Measurements from ENCODE around the gene CILP2.

Gene CILP2

DNA sequence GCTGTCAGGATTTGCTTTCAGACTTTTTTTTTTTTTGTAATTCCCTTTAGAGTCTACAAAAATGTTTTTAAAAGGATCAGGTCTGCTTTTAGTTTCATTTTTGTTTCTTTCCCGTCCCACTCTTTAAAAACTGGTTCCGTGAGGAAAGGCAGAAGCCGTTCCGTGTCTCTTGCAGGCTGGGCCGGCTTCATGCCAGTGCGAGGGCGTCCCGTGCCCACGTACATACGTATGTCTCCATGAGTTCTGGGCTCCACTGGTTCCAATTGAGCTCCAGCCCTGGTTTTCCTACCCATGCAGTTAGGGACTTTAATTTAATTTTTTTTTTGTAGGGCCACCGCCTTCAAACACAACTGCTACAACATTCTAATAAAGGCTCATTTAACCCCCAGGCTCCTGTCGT is 31.5 kb upstream of the CILP2 start:
- FAIRE-seq: no peak

DNA sequence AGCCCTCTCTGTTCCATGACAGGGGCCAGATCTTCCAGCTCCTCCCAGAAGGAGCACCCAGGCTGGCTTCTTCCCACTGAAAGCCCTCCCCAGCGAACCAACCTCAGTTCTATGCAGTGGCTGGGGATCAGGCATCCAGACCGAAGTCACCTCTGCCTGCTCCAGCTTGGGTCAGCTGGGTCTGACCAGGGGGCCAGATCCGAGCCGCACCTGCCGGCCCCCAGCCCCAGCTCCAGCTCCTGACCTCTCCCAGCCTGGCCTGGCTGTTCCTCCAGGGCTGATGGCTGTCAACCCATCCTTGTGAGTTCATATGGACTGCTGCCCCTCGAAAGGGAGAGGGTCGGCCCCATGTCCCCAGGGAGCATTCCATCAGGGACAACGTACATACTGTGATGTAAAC is 30.7 kb upstream of the CILP2 start:
- FAIRE-seq: no peak

DNA sequence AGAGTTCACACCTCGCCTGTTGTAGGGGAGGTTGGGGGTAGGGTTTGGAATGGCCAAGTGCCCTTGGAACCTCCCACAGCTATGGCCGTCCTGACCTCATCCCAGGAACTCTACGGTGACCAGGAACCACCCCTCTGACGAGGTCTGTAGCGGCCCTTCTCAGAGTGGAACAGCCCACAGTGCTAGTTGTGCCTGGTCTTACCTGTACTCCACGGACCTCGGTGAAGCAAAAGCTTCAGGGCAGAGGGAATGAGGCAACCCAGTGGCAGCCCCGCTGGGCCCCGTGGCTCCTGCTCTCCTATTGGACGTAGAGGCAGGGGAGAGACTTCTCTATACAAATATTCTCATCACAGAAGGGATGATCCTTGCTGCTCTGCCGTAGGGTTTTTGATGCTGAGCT is 29.8 kb upstream of the CILP2 start:
- FAIRE-seq: no peak

DNA sequence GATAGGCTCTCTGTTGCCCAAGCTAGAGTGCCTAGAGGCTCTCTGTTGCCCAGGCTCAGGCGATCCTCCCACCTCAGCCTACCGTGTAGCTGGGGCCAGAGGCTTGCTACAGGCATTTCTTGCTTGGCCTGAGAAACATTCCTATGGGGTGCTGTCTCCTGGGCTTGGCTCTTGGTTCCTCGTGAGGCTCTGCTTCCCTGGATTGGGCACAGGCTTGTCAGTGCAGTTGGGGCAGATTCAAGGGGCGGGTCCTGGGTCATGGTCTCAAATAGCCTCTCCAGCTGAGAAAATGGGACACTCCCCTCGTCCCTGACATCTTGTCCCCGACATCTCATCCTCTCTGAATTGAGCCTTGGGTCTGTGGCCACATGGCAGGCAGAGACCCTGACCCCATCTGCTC is 27.6 kb upstream of the CILP2 start:
- FAIRE-seq: no peak

GRCh38 chr19:19513682-19514081 is 24.4 kb upstream of the CILP2 start:
- no peak for FAIRE-seq

DNA sequence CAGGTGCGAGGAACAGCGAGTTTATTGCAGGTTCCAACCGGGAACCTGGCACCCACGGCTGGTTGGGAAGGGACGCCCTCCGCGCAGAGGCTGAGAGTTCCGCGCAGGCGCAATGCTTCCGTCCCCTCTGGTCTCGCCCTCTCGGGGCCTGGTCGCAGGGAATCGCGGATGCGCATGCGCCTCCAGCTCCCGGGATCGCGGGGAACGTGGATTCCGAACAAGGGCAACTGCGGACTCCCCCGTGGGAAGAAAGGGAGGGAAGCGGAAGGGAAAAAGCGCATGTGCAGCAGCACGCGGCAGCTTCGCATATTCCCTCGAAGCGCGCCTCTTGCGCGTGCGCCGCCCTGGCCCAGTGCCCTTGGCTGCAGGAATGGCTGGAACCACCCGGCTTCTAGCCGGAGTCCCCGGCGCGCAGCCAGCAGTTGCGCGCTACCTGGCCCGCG is 23.8 kb upstream of the CILP2 start:
- no peak for FAIRE-seq

DNA sequence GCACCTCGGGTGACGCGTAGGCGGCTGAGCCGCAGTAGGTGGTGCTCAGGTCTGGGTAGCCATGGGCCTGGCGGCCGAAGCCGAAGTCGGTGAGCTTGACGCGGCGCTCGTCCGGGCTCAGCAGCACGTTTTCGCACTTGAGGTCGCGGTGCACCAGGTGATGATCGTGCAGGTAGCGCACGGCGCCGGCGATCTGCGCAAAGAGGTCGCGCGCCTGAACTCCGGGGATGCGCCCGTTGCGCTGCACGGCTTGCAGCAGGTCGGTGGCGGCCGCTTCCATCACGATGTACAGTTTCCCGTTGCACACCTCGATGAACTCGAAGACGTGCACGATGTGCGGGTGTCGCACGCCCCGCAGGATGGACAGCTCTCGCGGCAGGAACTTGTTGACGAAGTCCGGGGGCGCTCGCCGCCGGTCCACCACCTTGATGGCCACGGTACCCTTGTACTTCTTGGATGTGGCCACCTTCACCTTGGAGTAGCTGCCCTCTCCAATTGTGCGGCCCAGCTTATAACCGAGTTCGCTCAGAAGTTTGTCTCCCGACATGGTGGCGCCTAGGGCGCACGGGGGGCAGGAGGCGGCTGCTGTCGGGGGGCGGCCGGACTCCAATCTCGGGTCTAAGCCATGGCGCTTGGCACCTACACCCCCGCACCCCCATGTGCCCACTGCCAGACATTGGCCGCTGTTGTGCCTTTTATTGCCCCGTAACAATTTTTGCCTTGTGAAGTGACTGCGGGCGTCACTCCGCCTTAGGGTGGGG is 23.0 kb upstream of the CILP2 start, which contains the start of gene TSSK6:
Gene TSSK6, minus strand, starts transcription at position 668 of the 761 bp plus-strand sequence. Its CDS starts 121 bp downstream, at position 547.
- no peak for FAIRE-seq

DNA sequence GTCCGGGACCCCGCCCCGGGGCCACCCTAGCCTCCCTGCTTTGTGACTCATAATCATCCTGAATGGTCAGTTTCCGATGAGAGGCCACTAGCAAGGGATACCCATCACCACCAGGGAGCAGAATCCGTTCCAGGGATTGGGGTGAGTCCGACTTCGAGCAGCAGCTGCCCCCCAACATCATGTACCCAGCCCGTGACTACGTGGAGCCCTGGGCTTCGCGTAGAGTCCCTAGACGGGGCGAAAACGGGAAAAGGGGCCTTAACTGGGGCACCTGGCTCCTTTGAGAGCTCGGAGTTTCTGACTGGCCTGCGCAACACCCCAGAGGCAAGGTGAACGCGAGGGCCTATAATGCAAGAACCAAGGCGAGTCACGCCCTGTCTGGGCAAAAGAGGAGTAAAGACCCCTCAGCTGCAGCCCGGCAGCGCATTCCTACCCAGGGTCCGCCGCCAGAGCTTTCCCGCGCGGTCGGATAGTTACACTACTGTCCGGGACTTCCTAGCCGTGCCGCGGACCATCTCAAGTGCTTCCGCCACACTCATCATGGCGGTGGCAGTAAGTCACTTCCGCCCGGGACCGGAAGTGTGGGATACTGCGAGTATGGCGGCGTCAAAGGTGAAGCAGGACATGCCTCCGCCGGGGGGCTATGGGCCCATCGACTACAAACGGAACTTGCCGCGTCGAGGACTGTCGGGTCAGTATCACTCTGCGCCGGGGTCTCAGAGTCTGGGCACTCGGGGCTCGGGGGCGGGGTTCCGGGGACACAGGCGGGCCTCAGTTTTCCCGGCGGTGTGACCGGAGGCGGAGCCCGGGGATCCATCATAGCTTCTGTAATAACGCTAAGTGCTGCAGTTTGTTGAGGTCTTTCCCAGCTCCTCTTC is 22.2 kb upstream of the CILP2 start, which contains the start of gene NDUFA13:
Gene NDUFA13, plus strand, starts transcription at position 584 of the 878 bp plus-strand sequence. Its CDS starts 14 bp downstream, at position 598.
- FAIRE-seq: no peak

GRCh38 chr19:19517235-19517619 is 20.8 kb upstream of the CILP2 start:
- no peak for FAIRE-seq

DNA sequence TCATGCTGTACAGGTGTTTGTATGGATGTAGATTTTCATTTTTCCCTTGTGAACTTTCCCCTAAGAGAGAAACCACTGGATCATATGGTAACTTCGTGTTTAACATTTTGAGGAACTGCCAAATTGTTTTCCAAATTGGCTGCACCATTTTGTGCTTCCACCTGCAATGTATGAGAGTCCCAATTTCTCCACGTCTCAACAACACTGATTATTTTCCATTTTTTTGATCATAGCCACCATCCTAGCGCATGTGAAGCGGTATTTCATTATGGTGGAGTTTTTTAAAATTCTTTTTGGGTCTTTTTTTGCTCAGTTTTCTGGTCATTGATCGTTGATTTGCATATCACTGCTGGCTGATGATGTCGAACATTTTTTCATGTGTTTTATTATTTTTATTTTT is 17.1 kb upstream of the CILP2 start:
- no peak for FAIRE-seq

- no peak for FAIRE-seq
Measured at GRCh38 chr19:19523177-19523576, 14.9 kb upstream of the CILP2 start.

- no peak for FAIRE-seq
Measured at GRCh38 chr19:19524053-19524452, 14.0 kb upstream of the CILP2 start.

DNA sequence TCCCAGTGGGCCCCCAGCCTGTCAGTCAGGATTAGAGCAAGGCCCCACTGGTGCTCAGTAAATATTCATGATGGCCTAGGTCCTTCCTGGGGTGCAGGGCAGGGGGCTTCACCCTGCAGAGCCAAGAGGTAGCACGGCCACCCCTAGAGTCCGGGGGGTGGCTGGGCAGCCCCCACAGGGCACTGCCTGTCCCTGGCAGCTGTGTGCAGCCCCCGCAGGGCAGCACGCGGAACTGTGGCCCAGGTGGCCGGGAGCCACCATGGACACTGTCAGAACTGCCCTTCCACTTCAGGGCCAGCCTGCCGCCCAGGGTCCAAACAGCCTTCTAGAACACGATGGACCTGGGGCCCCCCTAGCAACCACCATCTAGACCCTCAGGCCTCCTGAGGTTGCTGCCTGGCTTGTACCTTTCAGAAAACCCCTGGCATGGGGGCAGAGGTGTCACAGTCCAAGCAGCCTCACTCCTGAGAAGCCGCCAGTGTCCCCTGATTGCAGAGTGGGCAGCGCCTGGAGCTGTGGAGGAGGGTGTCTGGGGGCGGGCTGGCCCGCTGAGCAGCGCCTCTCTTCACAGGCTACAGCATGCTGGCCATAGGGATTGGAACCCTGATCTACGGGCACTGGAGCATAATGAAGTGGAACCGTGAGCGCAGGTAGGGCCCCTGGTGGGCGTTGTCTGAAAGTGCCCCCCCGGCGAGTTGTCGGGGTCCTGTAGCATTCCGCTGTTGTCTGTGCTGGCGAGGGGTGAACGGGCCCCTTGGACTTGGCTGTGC is 12.3 kb upstream of the CILP2 start:
- no peak for FAIRE-seq

DNA sequence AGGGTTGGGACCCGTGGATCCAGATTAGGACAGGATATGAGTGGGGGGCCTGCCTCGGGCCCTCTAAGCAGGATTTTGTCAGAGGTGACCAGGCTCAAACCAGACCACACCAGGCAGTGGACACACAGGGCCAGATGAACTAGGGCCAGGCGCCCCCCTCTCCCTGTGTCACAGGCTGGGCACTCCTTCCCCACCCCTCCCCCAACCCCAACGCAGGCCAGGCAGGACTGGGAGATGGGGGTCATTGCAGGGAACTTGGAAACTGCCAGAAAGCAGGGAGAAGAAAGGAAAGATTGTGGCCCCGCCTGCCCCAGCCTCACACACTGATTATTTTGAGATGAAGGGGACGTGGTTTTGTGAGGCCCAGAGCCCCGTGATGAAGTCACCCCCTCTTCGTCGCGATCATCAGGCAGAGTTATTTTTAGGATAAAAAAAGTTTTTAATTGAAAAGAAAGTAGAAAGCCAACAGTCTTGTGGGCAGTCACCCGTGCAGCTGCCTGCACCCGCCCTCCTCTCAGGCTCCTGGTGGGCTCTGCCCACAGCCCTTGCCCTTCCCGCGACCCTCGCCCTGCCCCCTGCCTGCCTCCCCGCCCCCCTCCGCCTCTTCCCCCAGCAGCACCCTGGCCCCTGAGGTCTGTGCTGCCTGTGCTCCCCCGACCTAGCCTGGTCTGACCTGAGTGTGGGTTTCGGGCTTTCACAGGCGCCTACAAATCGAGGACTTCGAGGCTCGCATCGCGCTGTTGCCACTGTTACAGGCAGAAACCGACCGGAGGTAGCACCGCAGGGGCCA is 11.3 kb upstream of the CILP2 start:
- FAIRE-seq: no peak

GRCh38 chr19:19527371-19527656 is 10.8 kb upstream of the CILP2 start:
- FAIRE-seq: no peak

- no peak for FAIRE-seq
Measured at GRCh38 chr19:19527674-19528625, 10.1 kb upstream of the CILP2 start.

DNA sequence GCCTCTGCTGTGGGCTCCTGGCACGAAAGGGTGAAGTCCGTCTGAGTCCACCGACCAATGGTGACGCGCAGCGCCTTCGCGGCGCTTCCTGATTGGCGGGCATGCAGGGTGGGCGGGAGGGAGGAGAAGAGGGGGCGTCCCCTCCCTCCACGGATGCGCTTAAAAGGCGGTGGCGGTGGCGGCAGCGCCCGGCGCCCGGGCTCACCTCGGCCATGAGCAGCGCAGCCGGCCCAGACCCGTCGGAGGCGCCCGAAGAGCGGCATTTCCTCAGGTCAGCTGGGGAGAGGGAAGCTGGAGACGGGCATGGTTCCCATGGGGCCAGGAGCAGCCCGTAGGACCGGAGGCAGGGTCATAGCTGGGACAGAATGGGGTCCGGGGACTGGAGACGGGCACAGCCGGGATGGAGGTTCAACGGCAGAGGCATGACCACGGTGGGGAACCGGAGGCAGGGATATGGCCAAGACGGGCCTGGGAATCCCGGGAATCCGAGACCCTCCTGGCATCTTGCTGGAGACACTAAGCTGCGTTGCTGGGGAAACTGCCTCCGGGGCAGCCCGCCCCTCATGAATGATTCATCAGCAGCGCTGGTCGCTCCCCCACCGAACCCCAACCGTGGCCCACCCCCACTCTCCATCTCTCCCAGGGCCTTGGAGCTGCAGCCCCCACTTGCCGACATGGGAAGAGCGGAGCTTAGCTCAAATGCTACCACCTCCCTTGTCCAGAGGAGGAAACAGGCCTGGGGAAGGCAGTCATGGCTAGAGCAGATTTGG is 9.2 kb upstream of the CILP2 start, which contains the start of gene YJEFN3:
Gene YJEFN3, plus strand, starts transcription at position 191 of the 770 bp plus-strand sequence. Its CDS starts 22 bp downstream, at position 213.
- FAIRE-seq: no peak

DNA sequence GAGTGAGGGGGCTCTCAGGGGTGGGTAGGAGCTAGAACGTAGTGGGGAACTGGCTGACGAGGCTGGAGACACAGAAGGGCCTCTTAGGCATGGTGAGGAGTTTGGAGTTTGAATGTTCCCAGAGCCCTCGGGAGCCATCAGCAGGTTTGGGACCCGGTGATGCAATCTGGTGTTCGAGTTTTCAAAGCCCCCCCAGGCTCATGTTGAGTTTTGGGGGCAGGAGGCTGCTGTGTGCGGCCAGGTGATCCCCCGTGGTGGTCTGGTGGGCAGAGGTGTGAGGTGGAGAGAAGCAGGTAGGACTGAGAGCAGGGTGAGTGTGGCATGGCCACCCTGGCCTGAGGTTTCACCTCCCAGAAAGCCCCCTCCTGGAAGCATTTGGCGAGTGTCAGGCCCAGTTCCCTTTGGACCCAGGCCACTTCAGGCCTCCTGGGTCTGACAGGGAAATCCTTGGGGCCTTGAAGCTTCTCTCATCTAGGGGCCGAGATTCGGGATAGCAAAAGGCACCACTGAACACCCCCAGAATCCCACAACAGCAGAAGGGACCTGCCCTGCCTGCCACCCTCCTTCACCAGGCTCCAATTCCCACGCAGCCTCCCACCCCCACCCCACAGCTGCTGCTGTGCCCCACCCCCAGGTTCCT is 8.2 kb upstream of the CILP2 start:
- FAIRE-seq: no peak

DNA sequence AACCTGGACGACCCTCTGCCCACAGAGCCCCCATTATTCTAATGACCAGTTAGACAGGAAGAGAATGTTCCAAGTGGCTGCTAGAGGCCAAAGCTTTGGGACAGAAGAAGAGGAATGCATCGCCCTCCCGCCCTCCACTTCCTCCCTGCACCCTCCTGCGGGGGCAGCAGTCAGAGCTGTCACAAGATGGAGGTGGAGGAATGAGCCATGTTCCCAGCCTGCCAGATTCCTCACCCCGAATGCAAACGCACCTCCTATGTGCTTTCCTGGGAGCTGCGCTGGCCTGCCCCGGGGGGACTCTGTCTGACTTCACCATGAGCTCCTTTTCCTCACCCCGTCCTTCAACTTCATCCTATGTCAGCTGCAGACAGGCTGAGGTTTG is 7.7 kb upstream of the CILP2 start:
- no peak for FAIRE-seq

GRCh38 chr19:19530889-19531288 is 7.2 kb upstream of the CILP2 start:
- FAIRE-seq: no peak

All from endometrium (tissue), 2 donors.